Liver (tissue), 3 donors: ENCODE measurements around the gene MOK.

Experiments
- CTCF ChIP-seq: fragments of 150-350 bp; IDR thresholded peaks from 2 replicates; pipeline ENCODE4 v1.5.1; 2017; ENCODE audit warnings: improper control_type of control experiment, low read depth, low read length; ENCODE audit not compliant: missing input control
- JUND ChIP-seq, 2 donors: IDR thresholded peaks; 2 replicates each; pipeline ENCODE4 v1.6.1; 2016; ENCODE audit warnings: antibody characterized with exemption in 2 of 2
- donor health status: healthy.
- donor health status: healthy.

- TF ChIP-seq CTCF (no peak), JUND (IDR thresholded peaks at IDR 0.05) (no peak)
Observed at GRCh38 chr14:102213984-102214658, 90.8 kb downstream of the MOK start.
